PC-9 (cell line): ENCODE data around the gene UMAD1. TPM values are rescaled to one million over a fixed set of nuclear protein-coding genes. Genes with fewer than 3 reads are reported as not detected.

Experiments used
- BruUV-seq: library from RNA; stranded (reverse); fragments of 400-500 nt; replicated peaks from 2 replicates; lab custom pipeline; 2021; lab: Mats Ljungman, UMichigan
- CTCF ChIA-PET: fragments of 300-600 bp; sonication (Branson Sonifier 250); formaldehyde crosslinking; loops from one replicate; lab custom pipeline; 2022; ENCODE audit warnings: antibody characterized with exemption; lab: Charles Lee
- POLR2A ChIA-PET: fragments of 300-600 bp; sonication (Branson Sonifier 250); formaldehyde crosslinking; loops from one replicate; lab custom pipeline; 2022; ENCODE audit warnings: antibody characterized with exemption; ENCODE audit not compliant: unreplicated experiment; lab: Charles Lee
- DNase-seq, 2 experiments: peaks; one replicate each; pipeline versions ENCODE4 v3.0.0 to v3.0.0-alpha.2; 2015 to 2022; ENCODE audit warnings: mixed read lengths in 1 of 2
- H2AFZ ChIP-seq: fragments of 200-600 bp; sonication (generic); 2 replicates; pipeline ENCODE4 v1.8.1; 2017; ENCODE audit warnings: antibody characterized with exemption
- H3F3A ChIP-seq: fragments of 200-600 bp; sonication (generic); 2 replicates; pipeline ENCODE4 v1.8.1; 2017; ENCODE audit warnings: antibody characterized with exemption, mild to moderate bottlenecking, low read depth; ENCODE audit not compliant: insufficient read depth
- H3K27ac ChIP-seq: fragments of 200-600 bp; sonication (generic); 2 replicates; pipeline ENCODE4 v1.6.1; 2016; ENCODE audit warnings: mixed run types
- H3K27me3 ChIP-seq: fragments of 200-600 bp; sonication (generic); 2 replicates; pipeline ENCODE4 v1.6.1; 2016; ENCODE audit warnings: low read depth, mixed run types; ENCODE audit not compliant: insufficient read depth
- H3K36me3 ChIP-seq: fragments of 200-600 bp; sonication (generic); 2 replicates; pipeline ENCODE4 v1.6.1; 2016; ENCODE audit warnings: low read depth, mixed run types
- H3K4me1 ChIP-seq: fragments of 200-600 bp; sonication (generic); replicated peaks from 2 replicates; pipeline ENCODE4 v1.6.1; 2016; ENCODE audit warnings: mixed run types; ENCODE audit not compliant: insufficient read depth
- H3K4me2 ChIP-seq: fragments of 200-600 bp; sonication (generic); 2 replicates; pipeline ENCODE4 v1.6.1; 2017; ENCODE audit warnings: mixed run types
- H3K4me3 ChIP-seq: fragments of 200-600 bp; sonication (generic); 2 replicates; pipeline ENCODE4 v1.6.1; 2016; ENCODE audit warnings: mixed run types
- H3K79me2 ChIP-seq: fragments of 200-600 bp; sonication (generic); 2 replicates; pipeline ENCODE4 v1.6.1; 2017; ENCODE audit warnings: low read depth, mixed run types
- H3K9me2 ChIP-seq: fragments of 200-600 bp; sonication (generic); 2 replicates; pipeline ENCODE4 v1.8.1; 2017; ENCODE audit warnings: mild to moderate bottlenecking; ENCODE audit not compliant: insufficient read depth
- H3K9me3 ChIP-seq: fragments of 200-600 bp; sonication (generic); 2 replicates; pipeline ENCODE4 v1.8.1; 2016; ENCODE audit warnings: low read depth; ENCODE audit not compliant: insufficient read depth
- H4K20me1 ChIP-seq: fragments of 200-600 bp; sonication (generic); 2 replicates; pipeline ENCODE4 v1.8.1; 2017; ENCODE audit not compliant: insufficient read depth
- CTCF ChIP-seq: fragments of 200-600 bp; sonication (generic); conservative IDR thresholded peaks from 2 replicates; pipeline ENCODE4 v1.6.1; 2017; ENCODE audit warnings: mixed run types, antibody characterized with exemption, mild to moderate bottlenecking, moderate library complexity
- EZH2 ChIP-seq: fragments of 200-600 bp; sonication (generic); IDR thresholded peaks from 2 replicates; pipeline ENCODE4 v1.8.0; 2017; ENCODE audit warnings: antibody characterized with exemption, low read depth
- intact Hi-C: fragments of 100-400 bp; cut with micrococcal nuclease; formaldehyde crosslinking; loops from one replicate; pipeline ENCODE4 v1.10.0; 2022; ENCODE audit not compliant: unreplicated experiment
- total RNA-seq: library from RNA; stranded (reverse); gene quantifications from 2 replicates; pipeline ENCODE4 v1.2.3, GENCODE V29; 2021

Gene UMAD1
- total RNA-seq, 1 experiment from 2014 or later, result 20.5 TPM

GRCh38 chr7:7907306-7907705, 266.8 kb downstream of the UMAD1 start:
- peaks cover 16% of the 10 kb centered on the region for H3K9me3 ChIP-seq
- peaks cover 22% of the 10 kb centered on the region; the same call in 1 of the 2 replicates for H3F3A ChIP-seq
- H4K20me1 ChIP-seq, result no peaks in the 10 kb centered on the region
- intact Hi-C loops, result no loop called here
- no peaks in the 10 kb centered on the region for H3K9me2 ChIP-seq
- ChIA-PET CTCF (interaction anchor here (0.6 to 1.1 kb wide), 2 partner anchors 64 to 69 kb away, joined by 3 to 4 read pairs; no protein-coding TSS in a partner anchor), POLR2A (no interaction called here)
- peaks cover 29% of the 10 kb centered on the region for H3K4me1 ChIP-seq
- TF ChIP-seq CTCF (no peak), EZH2 (no peak)
- no peak overlapping the region for H3K4me2 ChIP-seq
- no peaks in the 10 kb centered on the region for H3K27me3 ChIP-seq
- BruUV-seq, result no TSS peak
- DNase-seq, result no peak
- H3K4me3 ChIP-seq, result no peak overlapping the region
- no peaks in the 10 kb centered on the region for H3K79me2 ChIP-seq
- no peaks in the 10 kb centered on the region for H3K36me3 ChIP-seq
- no peak overlapping the region for H2AFZ ChIP-seq
- no peak overlapping the region for H3K27ac ChIP-seq

- H2AFZ ChIP-seq, result no peak overlapping the region
- H3F3A ChIP-seq, result peaks cover 35% of the 10 kb centered on the region
- ChIA-PET CTCF (interaction anchor here (0.6 kb wide), 2 partner anchors 148 to 809 kb away, joined by 3 to 7 read pairs; no protein-coding TSS in a partner anchor), POLR2A (no interaction called here)
- no peaks in the 10 kb centered on the region for H3K27me3 ChIP-seq
- intact Hi-C loops, result no loop called here
- H3K27ac ChIP-seq, result no peak overlapping the region
- no peak overlapping the region for H3K4me3 ChIP-seq
- BruUV-seq, result no TSS peak
- H3K4me2 ChIP-seq, result no peak overlapping the region
- H4K20me1 ChIP-seq, result no peaks in the 10 kb centered on the region
- TF ChIP-seq CTCF, result no peak
- no peak for TF ChIP-seq EZH2
- no peaks in the 10 kb centered on the region for H3K79me2 ChIP-seq
- DNase-seq, result no peak
- no peaks in the 10 kb centered on the region for H3K36me3 ChIP-seq
- peaks cover 43% of the 10 kb centered on the region for H3K4me1 ChIP-seq
- H3K9me2 ChIP-seq, result no peaks in the 10 kb centered on the region
- peaks cover 16% of the 10 kb centered on the region for H3K9me3 ChIP-seq
Measured at GRCh38 chr7:7908622-7909145, 268.1 kb downstream of the UMAD1 start.

GRCh38 chr7:7909376-7909775, 268.8 kb downstream of the UMAD1 start:
- ChIA-PET CTCF (interaction anchor here (0.6 kb wide), 2 partner anchors 148 to 810 kb away, joined by 3 to 7 read pairs; no protein-coding TSS in a partner anchor), POLR2A (no interaction called here)
- Histone ChIP-seq H3K9me2 (no peaks in the 10 kb centered on the region), H3K79me2 (no peaks in the 10 kb centered on the region), H3K4me2 (no peak overlapping the region), H2AFZ (no peak overlapping the region), H3K27me3 (no peaks in the 10 kb centered on the region), H3K36me3 (no peaks in the 10 kb centered on the region), H3K27ac (no peak overlapping the region), H3K4me3 (no peak overlapping the region), H4K20me1 (no peaks in the 10 kb centered on the region), H3K9me3 (peaks cover 16% of the 10 kb centered on the region), H3K4me1 (peaks cover 50% of the 10 kb centered on the region), H3F3A (peaks cover 42% of the 10 kb centered on the region)
- no TSS peak for BruUV-seq
- intact Hi-C loops, result no loop called here
- DNase-seq, result no peak
- TF ChIP-seq CTCF, result no peak
- TF ChIP-seq EZH2, result no peak
